Stimulated activated naive CD8-positive, alpha-beta T cell treated with anti-CD3 and anti-CD28 coated beads, Interleukin-15, Interleukin-2, amounts not matched to agents 100 ng/mL and 50 ng/mL, for 24 hours (primary cell): Measurements from ENCODE around the gene MGAT4A.
"Not testable (repeated sequence)": the region's sequence is repeated elsewhere in the genome, so short reads cannot be mapped to it uniquely, and the experiment has no call there.

ENCODE experiments used
- H3K27ac Mint-ChIP-seq: one replicate; pipeline ENCODE4 v1.8.0; 2021; ENCODE audit warnings: mild to moderate bottlenecking, mixed read lengths
- H3K27me3 Mint-ChIP-seq: one replicate; pipeline ENCODE4 v1.8.0; 2021; ENCODE audit warnings: mixed read lengths
- H3K36me3 Mint-ChIP-seq: one replicate; pipeline ENCODE4 v1.8.0; 2021; ENCODE audit warnings: low read depth, mixed read lengths
- H3K4me1 Mint-ChIP-seq: one replicate; pipeline ENCODE4 v1.8.0; 2021; ENCODE audit warnings: low read depth, mixed read lengths
- H3K4me3 Mint-ChIP-seq: one replicate; pipeline ENCODE4 v1.8.0; 2021; ENCODE audit warnings: mild to moderate bottlenecking, mixed read lengths
- H3K9me3 Mint-ChIP-seq: one replicate; pipeline ENCODE4 v1.8.0; 2021; ENCODE audit warnings: mixed read lengths

The MGAT4A gene

DNA sequence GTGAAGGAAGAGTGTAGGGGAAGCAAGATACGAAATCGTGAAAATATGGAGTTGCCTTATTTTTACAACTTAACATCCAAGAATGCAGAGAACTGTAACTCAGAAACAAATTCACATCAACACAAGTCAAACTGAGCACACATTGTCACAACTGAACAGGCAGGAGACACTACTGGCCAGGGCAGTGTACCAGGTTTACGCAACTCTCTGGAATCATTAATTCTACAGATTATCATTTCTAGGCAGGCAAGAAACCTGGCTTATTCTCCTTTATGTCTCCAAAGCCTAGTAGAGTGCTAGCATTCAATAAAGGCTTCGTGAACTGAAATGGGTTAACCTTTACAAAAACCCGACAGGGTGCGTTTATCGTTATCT, 123.2 kb downstream of the MGAT4A start:
- H3K36me3 Mint-ChIP-seq: peaks cover 28% of the 10 kb centered on the region
- H3K4me1 Mint-ChIP-seq: peaks cover 67% of the 10 kb centered on the region
- peak overlapping the region; percentile 98 for H3K27ac Mint-ChIP-seq
- no peaks in the 10 kb centered on the region for H3K9me3 Mint-ChIP-seq
- H3K4me3 Mint-ChIP-seq: peak overlapping the region; percentile 99
- no peaks in the 10 kb centered on the region for H3K27me3 Mint-ChIP-seq

DNA sequence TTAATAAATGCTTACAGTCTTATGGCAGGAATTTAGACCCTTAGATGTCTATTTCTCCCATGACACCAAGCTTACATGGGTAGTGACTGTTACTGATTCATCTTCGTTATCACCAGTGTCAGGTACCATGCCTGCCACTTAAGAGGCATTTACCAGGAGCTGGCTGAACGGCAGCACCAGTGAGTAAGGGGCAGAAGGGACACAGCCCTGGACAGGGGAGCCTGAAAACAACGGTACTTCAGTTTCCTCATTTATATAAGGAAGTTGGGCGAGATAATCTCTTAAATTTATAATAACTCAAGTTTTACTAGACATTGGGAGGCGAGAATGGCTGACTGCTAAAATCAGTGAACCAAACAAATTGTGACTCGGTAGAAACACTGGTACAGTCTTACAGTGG, 123.8 kb downstream of the MGAT4A start:
- H3K27ac Mint-ChIP-seq: peak overlapping the region; percentile 98
- peaks cover 24% of the 10 kb centered on the region for H3K36me3 Mint-ChIP-seq
- H3K27me3 Mint-ChIP-seq: no peaks in the 10 kb centered on the region
- H3K4me3 Mint-ChIP-seq: peak overlapping the region; percentile 99
- H3K9me3 Mint-ChIP-seq: no peaks in the 10 kb centered on the region
- peaks cover 66% of the 10 kb centered on the region for H3K4me1 Mint-ChIP-seq

DNA sequence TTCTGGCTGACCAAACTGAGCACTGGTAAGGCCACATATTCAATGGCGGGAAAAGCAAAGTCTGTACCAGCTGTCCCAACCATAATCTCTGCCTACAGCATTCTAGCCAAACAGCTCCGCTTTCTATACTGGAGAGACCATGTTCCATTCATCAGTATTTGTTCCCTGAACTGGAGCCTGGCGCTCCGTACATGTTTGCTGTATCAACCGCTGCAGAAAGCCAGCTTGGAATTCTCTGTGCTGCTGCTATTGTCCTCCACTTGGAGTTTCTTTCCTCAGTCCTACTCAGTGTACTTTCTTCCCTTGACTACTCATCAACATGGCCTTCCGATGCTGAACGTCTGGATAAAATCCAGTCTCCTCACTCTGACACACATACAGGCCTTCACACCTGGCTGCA, 124.5 kb downstream of the MGAT4A start:
- peaks cover 21% of the 10 kb centered on the region for H3K36me3 Mint-ChIP-seq
- peaks cover 60% of the 10 kb centered on the region for H3K4me1 Mint-ChIP-seq
- no peaks in the 10 kb centered on the region for H3K27me3 Mint-ChIP-seq
- peak overlapping the region; percentile 98 for H3K27ac Mint-ChIP-seq
- no peaks in the 10 kb centered on the region for H3K9me3 Mint-ChIP-seq
- H3K4me3 Mint-ChIP-seq: peak overlapping the region; percentile 99

DNA sequence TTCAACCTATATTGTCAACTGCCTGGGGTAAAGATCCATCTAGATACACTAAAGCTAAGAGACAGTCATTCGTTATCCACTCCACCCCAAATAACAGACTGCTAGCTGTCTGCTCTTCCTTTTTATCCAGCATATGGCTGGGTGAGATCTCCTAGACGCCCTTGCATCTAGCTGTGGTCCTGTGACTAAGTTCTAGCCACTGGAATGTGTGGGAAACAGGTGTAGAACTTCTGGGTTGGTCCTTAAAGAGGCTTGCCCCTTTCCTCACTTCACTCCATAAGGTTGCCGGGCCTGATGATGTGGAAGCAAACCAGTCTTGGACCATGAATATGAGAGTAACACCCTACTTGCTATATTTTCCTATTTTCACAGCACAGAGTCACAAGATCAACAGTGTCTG, 125.9 kb downstream of the MGAT4A start:
- Mint-ChIP-seq H3K4me1 (peaks cover 46% of the 10 kb centered on the region), H3K36me3 (peaks cover 26% of the 10 kb centered on the region)

DNA sequence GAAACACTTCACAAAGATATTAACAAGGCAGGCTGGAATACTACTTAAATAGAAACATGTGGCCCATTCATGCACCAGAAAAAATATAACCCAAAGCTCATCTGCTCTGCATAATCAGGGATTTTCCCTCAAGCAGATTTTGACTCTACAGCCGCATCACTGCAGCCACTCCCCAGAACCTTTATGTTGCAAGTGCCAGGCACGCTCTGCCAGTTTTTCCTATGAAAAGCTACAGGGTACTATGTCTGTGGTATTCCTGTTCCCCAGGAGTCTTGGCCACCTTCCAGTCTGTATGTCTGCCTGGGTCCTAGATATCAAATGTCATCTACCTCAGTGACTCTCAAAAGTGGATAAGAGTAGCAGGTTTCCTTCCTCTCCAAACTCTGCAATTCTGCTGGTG, 126.4 kb downstream of the MGAT4A start:
- Mint-ChIP-seq H3K36me3 (peaks cover 31% of the 10 kb centered on the region), H3K27me3 (no peaks in the 10 kb centered on the region), H3K4me3 (no peak overlapping the region), H3K27ac (peak overlapping the region; percentile 56), H3K4me1 (peaks cover 41% of the 10 kb centered on the region), H3K9me3 (no peaks in the 10 kb centered on the region)

More for the DNA sequence above, 125.9 kb downstream of the MGAT4A start:
- H3K27ac Mint-ChIP-seq: peak overlapping the region; percentile 56
- no peak overlapping the region for H3K4me3 Mint-ChIP-seq
- no peaks in the 10 kb centered on the region for H3K9me3 Mint-ChIP-seq
- no peaks in the 10 kb centered on the region for H3K27me3 Mint-ChIP-seq

DNA sequence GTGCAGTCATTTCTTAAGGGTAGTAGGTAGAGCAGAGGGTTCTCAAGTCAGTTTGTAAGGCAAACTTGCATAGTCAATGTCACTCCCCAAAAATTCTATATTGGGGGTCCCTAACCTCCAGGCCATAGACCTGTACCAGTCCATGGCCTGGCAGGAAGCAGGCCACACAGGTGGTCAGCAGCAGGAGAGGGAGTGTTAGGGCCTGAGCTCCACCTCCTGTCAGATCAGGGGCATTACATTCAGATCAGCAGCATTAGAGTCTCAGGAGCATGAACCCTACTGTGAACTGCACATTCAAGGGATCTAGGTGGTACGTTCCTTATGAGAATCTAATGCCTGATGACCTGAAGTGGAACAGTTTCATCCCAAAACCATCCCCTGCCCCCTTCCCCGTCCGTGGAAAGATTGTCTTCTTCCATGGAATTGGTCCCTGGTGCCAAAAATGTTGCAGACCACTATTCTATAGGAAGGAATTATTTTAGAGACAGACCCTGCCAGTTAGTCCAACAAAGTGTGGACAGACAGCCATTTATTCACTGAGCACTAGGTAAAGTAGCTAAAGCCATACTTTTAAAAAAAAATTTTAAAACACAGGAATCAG, 129.3 kb downstream of the MGAT4A start:
- Mint-ChIP-seq H3K9me3 (no peaks in the 10 kb centered on the region), H3K27me3 (no peaks in the 10 kb centered on the region), H3K27ac (no peak overlapping the region), H3K4me1 (peaks cover 29% of the 10 kb centered on the region), H3K36me3 (peaks cover 50% of the 10 kb centered on the region), H3K4me3 (no peak overlapping the region)

DNA sequence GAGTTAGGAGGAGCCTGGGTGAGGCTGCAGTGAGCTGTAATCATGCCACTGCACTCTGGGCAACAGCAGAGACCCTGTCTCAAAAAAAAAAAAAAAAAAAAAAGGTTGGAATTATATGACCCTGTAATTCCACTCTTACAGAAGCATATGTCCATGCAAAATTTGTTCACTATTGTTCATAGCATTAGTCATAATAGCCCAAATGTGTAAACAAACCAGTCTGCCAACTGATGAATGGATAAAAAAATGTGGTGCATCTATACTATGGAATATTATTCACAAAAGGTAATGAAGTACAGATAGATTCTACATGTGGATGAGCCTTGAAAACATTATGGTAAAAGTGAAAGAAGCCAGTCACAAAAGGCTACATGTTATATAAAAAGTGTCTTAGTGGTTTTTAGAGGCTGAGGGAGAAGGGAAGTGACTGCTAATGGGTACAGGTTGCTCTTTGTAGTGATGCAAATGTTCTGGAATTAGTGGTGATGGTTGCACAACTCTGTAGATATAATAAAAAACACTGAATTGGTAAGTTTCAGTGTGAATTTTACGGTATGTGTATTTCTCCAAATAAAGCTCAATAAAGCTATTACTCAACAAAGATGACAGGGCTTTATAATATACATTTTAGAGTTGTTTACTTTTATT, 132.0 kb downstream of the MGAT4A start:
- Mint-ChIP-seq H3K27ac (peak overlapping the region; percentile 26), H3K4me1 (peaks cover 7% of the 10 kb centered on the region), H3K27me3 (no peaks in the 10 kb centered on the region), H3K4me3 (no peak overlapping the region), H3K36me3 (peaks cover 65% of the 10 kb centered on the region), H3K9me3 (no peaks in the 10 kb centered on the region)

DNA sequence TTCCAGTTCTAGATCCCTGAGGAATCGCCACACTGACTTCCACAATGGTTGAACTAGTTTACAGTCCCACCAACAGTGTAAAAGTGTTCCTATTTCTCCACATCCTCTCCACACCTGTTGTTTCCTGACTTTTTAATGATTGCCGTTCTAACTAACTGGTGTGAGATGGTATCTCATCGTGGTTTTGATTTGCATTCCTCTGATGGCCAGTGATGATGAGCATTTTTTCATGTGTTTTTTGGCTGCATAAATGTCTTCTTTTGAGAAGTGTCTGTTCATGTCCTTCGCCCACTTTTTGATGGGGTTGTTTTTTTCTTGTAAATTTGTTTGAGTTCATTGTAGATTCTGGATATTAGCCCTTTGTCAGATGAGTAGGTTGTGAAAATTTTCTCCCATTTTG, 136.3 kb downstream of the MGAT4A start:
- not testable (repeated sequence) for H3K4me1 Mint-ChIP-seq, H3K9me3 Mint-ChIP-seq, H3K27me3 Mint-ChIP-seq, H3K4me3 Mint-ChIP-seq, H3K27ac Mint-ChIP-seq
- peaks cover 63% of the 10 kb centered on the region for H3K36me3 Mint-ChIP-seq

DNA sequence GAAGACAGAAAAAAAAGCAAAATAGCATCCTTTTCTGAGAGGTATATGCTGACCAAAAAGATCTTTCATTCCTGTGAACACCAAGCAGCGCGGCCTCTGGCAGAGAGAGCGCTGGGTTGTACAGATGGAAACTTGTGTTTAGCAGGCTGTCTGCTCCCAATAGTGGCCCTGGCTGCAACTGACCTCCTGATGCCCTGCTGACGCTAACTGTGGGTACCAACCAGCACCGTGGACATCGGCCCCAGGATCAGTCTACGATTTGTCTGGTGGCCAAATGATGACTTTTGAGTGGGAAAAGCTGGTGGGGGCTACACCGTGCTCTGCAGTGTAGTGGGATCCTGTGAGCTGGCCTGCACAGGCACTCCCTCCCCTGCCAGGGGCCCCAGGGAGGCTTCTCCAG, 138.4 kb downstream of the MGAT4A start:
- H3K4me1 Mint-ChIP-seq: peaks cover 7% of the 10 kb centered on the region
- H3K27ac Mint-ChIP-seq: no peak overlapping the region
- H3K4me3 Mint-ChIP-seq: no peak overlapping the region
- H3K27me3 Mint-ChIP-seq: no peaks in the 10 kb centered on the region
- H3K36me3 Mint-ChIP-seq: peaks cover 54% of the 10 kb centered on the region
- peaks cover 4% of the 10 kb centered on the region for H3K9me3 Mint-ChIP-seq

DNA sequence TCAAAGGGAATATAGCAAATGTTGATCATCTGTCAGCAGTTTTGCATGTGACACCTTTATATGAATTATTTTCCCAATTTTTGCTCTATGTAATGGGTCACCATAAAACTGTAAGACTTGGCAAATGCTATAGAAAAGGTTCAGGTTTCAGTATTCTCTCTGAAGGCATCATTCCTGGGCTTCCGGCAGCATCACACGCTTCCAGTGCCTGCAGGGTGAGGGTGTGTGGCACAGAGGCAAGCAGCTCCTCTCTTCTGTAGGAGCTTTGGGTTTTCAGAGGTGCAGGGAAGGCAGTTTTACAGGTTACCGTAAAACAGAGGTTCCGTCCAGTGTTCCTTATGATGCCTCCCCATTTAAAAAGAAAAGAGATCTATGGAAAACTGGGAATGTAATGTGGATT, 141.4 kb downstream of the MGAT4A start:
- Mint-ChIP-seq H3K27me3 (no peaks in the 10 kb centered on the region), H3K27ac (no peak overlapping the region), H3K4me1 (peaks cover 4% of the 10 kb centered on the region), H3K36me3 (peaks cover 47% of the 10 kb centered on the region), H3K9me3 (peaks cover 4% of the 10 kb centered on the region), H3K4me3 (no peak overlapping the region)

DNA sequence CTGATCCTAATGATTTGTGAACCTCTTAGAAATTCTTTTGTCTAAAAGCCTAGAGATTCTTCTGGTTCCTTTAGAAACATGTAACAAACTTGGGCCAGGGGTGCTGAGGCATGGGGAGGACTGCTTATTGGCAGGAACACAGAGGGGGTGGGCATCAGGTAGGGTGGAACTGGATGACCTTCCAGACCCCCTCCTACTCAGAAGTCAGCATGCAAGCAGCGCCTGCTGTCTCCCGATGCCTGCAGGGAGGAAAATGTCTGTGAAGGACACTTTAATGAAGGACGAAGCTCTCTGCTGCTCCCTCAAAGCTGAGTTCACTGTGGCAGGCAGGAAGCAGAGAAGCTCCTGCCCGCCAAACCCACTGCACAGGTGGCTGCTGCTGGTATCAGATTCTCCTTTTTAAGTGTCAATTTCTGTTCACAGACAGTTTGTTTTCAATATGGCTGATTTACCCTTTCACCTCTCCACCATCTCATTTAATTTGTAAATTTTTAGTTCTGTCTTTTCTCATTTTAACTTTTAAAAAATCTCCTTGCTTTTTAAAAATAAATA, 142.0 kb downstream of the MGAT4A start:
- Mint-ChIP-seq H3K4me1 (peaks cover 4% of the 10 kb centered on the region), H3K27ac (no peak overlapping the region), H3K36me3 (peaks cover 44% of the 10 kb centered on the region), H3K9me3 (peaks cover 4% of the 10 kb centered on the region), H3K4me3 (no peak overlapping the region), H3K27me3 (no peaks in the 10 kb centered on the region)

DNA sequence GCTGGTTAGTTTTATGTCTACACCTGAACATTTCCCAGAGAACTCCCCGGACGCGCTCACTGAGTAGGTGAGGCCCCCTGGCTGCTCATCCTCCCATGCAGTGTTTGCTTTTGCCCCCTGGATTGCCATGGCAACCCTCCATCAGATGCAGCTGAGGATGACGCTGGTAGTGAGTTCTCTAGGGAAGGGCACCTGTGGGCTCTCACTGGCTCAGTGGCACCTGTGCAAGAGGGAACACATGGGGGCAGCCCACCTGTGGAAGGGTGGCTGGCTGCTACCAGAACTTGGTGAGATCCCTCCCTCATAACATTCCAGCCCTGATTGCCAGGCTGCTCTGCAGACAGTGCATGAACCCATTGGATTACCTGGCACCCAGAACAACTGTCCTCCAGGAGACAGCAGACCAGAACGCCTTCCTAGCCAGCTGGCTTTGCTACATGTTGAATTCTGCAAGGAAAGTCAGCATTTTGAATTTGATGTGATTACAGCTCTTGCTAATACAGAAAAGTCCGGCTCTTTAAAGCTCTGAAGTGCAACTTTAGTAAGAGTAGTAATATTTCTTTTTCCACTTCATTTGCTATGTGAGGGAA, 144.3 kb downstream of the MGAT4A start:
- H3K4me1 Mint-ChIP-seq: peaks cover 4% of the 10 kb centered on the region
- no peaks in the 10 kb centered on the region for H3K27me3 Mint-ChIP-seq
- H3K36me3 Mint-ChIP-seq: peaks cover 28% of the 10 kb centered on the region
- H3K4me3 Mint-ChIP-seq: no peak overlapping the region
- peak overlapping the region; percentile 2 for H3K27ac Mint-ChIP-seq
- H3K9me3 Mint-ChIP-seq: no peaks in the 10 kb centered on the region

DNA sequence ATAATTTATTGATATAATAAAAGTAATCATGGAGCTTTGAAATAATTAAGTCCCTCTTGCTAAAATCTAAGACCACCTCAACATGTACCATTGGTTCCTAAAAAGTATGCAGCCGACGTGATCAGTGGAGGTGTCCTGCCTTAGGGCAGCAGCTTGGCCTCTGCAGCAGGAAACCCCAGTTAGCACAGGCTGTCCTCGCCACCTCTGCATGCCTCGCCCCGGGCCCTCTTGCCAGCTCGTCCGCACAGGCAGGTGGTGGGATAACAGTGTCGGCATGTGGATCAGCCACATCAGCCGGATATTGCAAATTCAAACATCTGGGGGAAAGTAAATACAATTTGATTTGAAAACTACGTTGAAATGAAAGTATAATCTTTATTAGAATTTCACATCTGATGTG, 145.5 kb downstream of the MGAT4A start:
- Mint-ChIP-seq H3K4me3 (no peak overlapping the region), H3K27me3 (no peaks in the 10 kb centered on the region), H3K9me3 (no peaks in the 10 kb centered on the region), H3K36me3 (peaks cover 24% of the 10 kb centered on the region), H3K27ac (no peak overlapping the region), H3K4me1 (peaks cover 4% of the 10 kb centered on the region)

DNA sequence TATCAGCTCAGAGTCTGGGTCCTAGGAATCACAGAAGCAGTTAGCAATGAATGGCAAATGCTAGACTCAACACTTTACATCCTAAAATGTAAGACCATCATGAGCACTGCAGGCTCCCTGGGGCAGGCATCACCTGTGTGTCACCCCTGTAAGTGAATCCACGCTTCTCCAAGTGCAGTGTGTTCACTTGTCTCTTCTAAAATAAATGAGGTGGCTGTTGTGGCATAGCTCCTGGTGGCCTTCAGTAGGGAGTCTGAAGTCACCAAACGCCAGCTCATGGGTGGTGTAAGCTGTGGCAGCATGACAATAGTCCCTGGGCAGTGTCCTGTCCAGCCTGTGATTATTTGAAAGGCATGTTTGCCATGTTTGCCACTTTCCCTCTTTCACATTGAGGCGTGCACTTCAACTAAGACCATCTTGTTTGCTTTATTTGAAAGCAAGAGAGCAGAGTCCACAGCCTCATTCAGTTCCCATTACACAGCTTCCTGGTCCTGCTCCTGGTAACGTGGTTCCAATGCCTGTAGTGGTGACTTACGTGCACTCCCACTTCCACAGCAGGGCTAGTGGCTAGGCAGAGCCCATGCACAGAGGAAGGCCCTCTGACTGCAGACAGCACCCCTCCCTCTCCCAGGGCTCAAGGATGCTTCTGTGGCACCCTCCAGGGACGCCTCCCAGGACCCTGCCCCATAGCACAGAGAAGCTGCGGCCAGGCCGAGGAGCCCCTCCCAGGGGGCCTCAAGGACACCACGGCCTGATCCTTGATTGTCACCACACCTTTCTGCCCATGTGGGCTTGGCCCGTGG, 146.9 kb downstream of the MGAT4A start:
- Mint-ChIP-seq H3K27me3 (no peaks in the 10 kb centered on the region), H3K9me3 (no peaks in the 10 kb centered on the region), H3K4me1 (no peaks in the 10 kb centered on the region), H3K27ac (no peak overlapping the region), H3K4me3 (no peak overlapping the region), H3K36me3 (peaks cover 22% of the 10 kb centered on the region)

DNA sequence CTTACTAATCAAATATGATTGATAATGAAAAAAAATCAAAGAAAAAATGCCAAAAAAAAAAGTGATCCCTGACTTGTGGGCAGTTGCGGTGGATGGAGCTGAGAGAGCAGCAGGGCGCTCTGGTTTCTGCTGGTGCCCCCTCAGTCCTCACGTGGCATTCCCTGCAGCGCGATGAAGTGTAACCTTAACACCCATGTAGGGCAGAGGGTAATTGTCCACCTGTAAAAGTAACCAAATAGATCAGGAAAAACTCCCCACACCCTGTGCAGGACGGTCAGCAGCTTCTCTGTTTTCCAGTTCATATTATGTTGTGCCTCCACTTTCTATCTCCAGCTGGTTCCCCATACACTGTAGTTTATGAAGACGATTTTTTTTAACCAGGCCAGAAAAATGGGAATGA, 147.7 kb downstream of the MGAT4A start:
- Mint-ChIP-seq H3K27me3 (no peaks in the 10 kb centered on the region), H3K9me3 (no peaks in the 10 kb centered on the region), H3K36me3 (peaks cover 21% of the 10 kb centered on the region), H3K4me3 (no peak overlapping the region), H3K4me1 (no peaks in the 10 kb centered on the region), H3K27ac (no peak overlapping the region)
